Activated T-helper 17 cell treated with anti-CD3 and anti-CD28 coated beads, Interleukin-2, amount 50 U/mL, for 72 hours (primary cell): ENCODE data around the gene AGBL1. TPM values are rescaled to one million over a fixed set of nuclear protein-coding genes. Genes with fewer than 3 reads are reported as not detected.

Experiments
- ATAC-seq: fragments of 150-1000 bp; cut with Tn5 transposase; replicated peaks from 2 replicates; pipeline ENCODE4 v1.10.0; 2021; ENCODE audit warnings: mild to moderate bottlenecking, moderate library complexity
- H3K27ac Mint-ChIP-seq: one replicate; pipeline ENCODE4 v1.8.0; 2022; ENCODE audit warnings: mixed read lengths
- H3K27me3 Mint-ChIP-seq: one replicate; pipeline ENCODE4 v1.8.0; 2022; ENCODE audit warnings: mixed read lengths
- H3K36me3 Mint-ChIP-seq: one replicate; pipeline ENCODE4 v1.8.0; 2022; ENCODE audit warnings: low read depth, mild to moderate bottlenecking, mixed read lengths
- H3K4me1 Mint-ChIP-seq: one replicate; pipeline ENCODE4 v1.8.0; 2022; ENCODE audit warnings: mixed read lengths
- H3K4me3 Mint-ChIP-seq: one replicate; pipeline ENCODE4 v1.8.0; 2022; ENCODE audit warnings: mild to moderate bottlenecking, mixed read lengths
- H3K9me3 Mint-ChIP-seq: one replicate; pipeline ENCODE4 v1.8.0; 2022; ENCODE audit warnings: mixed read lengths
- total RNA-seq, 2 donors: library from RNA; stranded (reverse); gene quantifications; one replicate each; pipeline ENCODE4 v1.2.3, GENCODE V29; 2022

The AGBL1 gene
- total RNA-seq, 2 donors from 2014 or later, result 0.19 TPM; not detected in 1

GRCh38 chr15:86942285-86942684, 862.6 kb downstream of the AGBL1 start:
- Mint-ChIP-seq H3K36me3 (no peaks in the 10 kb centered on the region), H3K4me1 (no peaks in the 10 kb centered on the region), H3K27ac (no peak overlapping the region), H3K9me3 (no peaks in the 10 kb centered on the region), H3K4me3 (no peak overlapping the region), H3K27me3 (peaks cover 15% of the 10 kb centered on the region)
- peak; percentile 53 for ATAC-seq

GRCh38 chr15:86948719-86949118, 869.0 kb downstream of the AGBL1 start:
- H3K36me3 Mint-ChIP-seq, result no peaks in the 10 kb centered on the region
- no peaks in the 10 kb centered on the region for H3K9me3 Mint-ChIP-seq
- H3K4me3 Mint-ChIP-seq, result no peak overlapping the region
- H3K27ac Mint-ChIP-seq, result no peak overlapping the region
- H3K4me1 Mint-ChIP-seq, result no peaks in the 10 kb centered on the region
- peaks cover 8% of the 10 kb centered on the region for H3K27me3 Mint-ChIP-seq
- no peak for ATAC-seq

GRCh38 chr15:86959254-86959653, 879.6 kb downstream of the AGBL1 start:
- no peak overlapping the region for H3K4me3 Mint-ChIP-seq
- ATAC-seq, result no peak
- H3K9me3 Mint-ChIP-seq, result no peaks in the 10 kb centered on the region

GRCh38 chr15:86961669-86962068, 882.0 kb downstream of the AGBL1 start:
- Mint-ChIP-seq H3K9me3 (no peaks in the 10 kb centered on the region), H3K27ac (no peak overlapping the region), H3K36me3 (no peaks in the 10 kb centered on the region), H3K27me3 (peaks cover 3% of the 10 kb centered on the region), H3K4me3 (no peak overlapping the region), H3K4me1 (no peaks in the 10 kb centered on the region)
- no peak for ATAC-seq

More at GRCh38 chr15:86959254-86959653, 879.6 kb downstream of the AGBL1 start:
- no peak overlapping the region for H3K27ac Mint-ChIP-seq
- H3K36me3 Mint-ChIP-seq, result no peaks in the 10 kb centered on the region
- peaks cover 6% of the 10 kb centered on the region for H3K27me3 Mint-ChIP-seq
- H3K4me1 Mint-ChIP-seq, result no peaks in the 10 kb centered on the region

- H3K4me3 Mint-ChIP-seq, result no peak overlapping the region
- H3K9me3 Mint-ChIP-seq, result no peaks in the 10 kb centered on the region
- H3K27me3 Mint-ChIP-seq, result peaks cover 3% of the 10 kb centered on the region
- no peaks in the 10 kb centered on the region for H3K4me1 Mint-ChIP-seq
- no peak for ATAC-seq
- H3K36me3 Mint-ChIP-seq, result no peaks in the 10 kb centered on the region
- no peak overlapping the region for H3K27ac Mint-ChIP-seq
Measured at GRCh38 chr15:86964271-86964670, 884.6 kb downstream of the AGBL1 start.

- Mint-ChIP-seq H3K27me3 (peaks cover 3% of the 10 kb centered on the region), H3K4me1 (no peaks in the 10 kb centered on the region), H3K36me3 (no peaks in the 10 kb centered on the region), H3K27ac (no peak overlapping the region), H3K4me3 (no peak overlapping the region), H3K9me3 (peaks cover 3% of the 10 kb centered on the region)
- ATAC-seq, result no peak
Measured at GRCh38 chr15:86968244-86968643, 888.6 kb downstream of the AGBL1 start.

- Mint-ChIP-seq H3K27me3 (peaks cover 3% of the 10 kb centered on the region), H3K27ac (no peak overlapping the region), H3K36me3 (no peaks in the 10 kb centered on the region), H3K9me3 (peaks cover 3% of the 10 kb centered on the region), H3K4me3 (no peak overlapping the region), H3K4me1 (no peaks in the 10 kb centered on the region)
- ATAC-seq, result no peak
Measured at GRCh38 chr15:86969364-86969763, 889.7 kb downstream of the AGBL1 start.

GRCh38 chr15:86973284-86973844, 893.7 kb downstream of the AGBL1 start:
- H3K9me3 Mint-ChIP-seq, result peaks cover 3% of the 10 kb centered on the region
- no peak overlapping the region for H3K4me3 Mint-ChIP-seq
- H3K36me3 Mint-ChIP-seq, result no peaks in the 10 kb centered on the region
- H3K4me1 Mint-ChIP-seq, result no peaks in the 10 kb centered on the region
- H3K27me3 Mint-ChIP-seq, result peaks cover 3% of the 10 kb centered on the region
- ATAC-seq, result no peak
- H3K27ac Mint-ChIP-seq, result no peak overlapping the region

GRCh38 chr15:86988033-86988432, 908.4 kb downstream of the AGBL1 start:
- Mint-ChIP-seq H3K27me3 (peaks cover 7% of the 10 kb centered on the region), H3K36me3 (no peaks in the 10 kb centered on the region), H3K4me1 (no peaks in the 10 kb centered on the region), H3K27ac (no peak overlapping the region), H3K9me3 (no peaks in the 10 kb centered on the region), H3K4me3 (no peak overlapping the region)
- no peak for ATAC-seq

GRCh38 chr15:87021751-87022150, 942.1 kb downstream of the AGBL1 start:
- Mint-ChIP-seq H3K36me3 (no peaks in the 10 kb centered on the region), H3K4me3 (no peak overlapping the region), H3K27ac (no peak overlapping the region), H3K9me3 (peaks cover 12% of the 10 kb centered on the region), H3K27me3 (peaks cover 24% of the 10 kb centered on the region), H3K4me1 (no peaks in the 10 kb centered on the region)
- no peak for ATAC-seq

- H3K9me3 Mint-ChIP-seq, result no peaks in the 10 kb centered on the region
- H3K4me1 Mint-ChIP-seq, result no peaks in the 10 kb centered on the region
- ATAC-seq, result no peak
- no peak overlapping the region for H3K4me3 Mint-ChIP-seq
- H3K36me3 Mint-ChIP-seq, result no peaks in the 10 kb centered on the region
- H3K27ac Mint-ChIP-seq, result no peak overlapping the region
- H3K27me3 Mint-ChIP-seq, result no peaks in the 10 kb centered on the region
Measured at GRCh38 chr15:87031540-87032230, 952.0 kb downstream of the AGBL1 start.

GRCh38 chr15:87032295-87032694, 952.6 kb downstream of the AGBL1 start:
- H3K27ac Mint-ChIP-seq, result no peak overlapping the region
- H3K27me3 Mint-ChIP-seq, result no peaks in the 10 kb centered on the region
- no peaks in the 10 kb centered on the region for H3K9me3 Mint-ChIP-seq
- no peaks in the 10 kb centered on the region for H3K4me1 Mint-ChIP-seq
- no peak for ATAC-seq
- no peak overlapping the region for H3K4me3 Mint-ChIP-seq
- no peaks in the 10 kb centered on the region for H3K36me3 Mint-ChIP-seq

GRCh38 chr15:87033056-87033455, 953.4 kb downstream of the AGBL1 start:
- no peaks in the 10 kb centered on the region for H3K4me1 Mint-ChIP-seq
- no peak overlapping the region for H3K4me3 Mint-ChIP-seq
- H3K36me3 Mint-ChIP-seq, result no peaks in the 10 kb centered on the region
- peaks cover 2% of the 10 kb centered on the region for H3K27me3 Mint-ChIP-seq
- H3K9me3 Mint-ChIP-seq, result no peaks in the 10 kb centered on the region
- H3K27ac Mint-ChIP-seq, result no peak overlapping the region
- ATAC-seq, result no peak

GRCh38 chr15:87034886-87035285, 955.2 kb downstream of the AGBL1 start:
- ATAC-seq, result no peak
- Mint-ChIP-seq H3K27me3 (peaks cover 4% of the 10 kb centered on the region), H3K27ac (no peak overlapping the region), H3K4me1 (no peaks in the 10 kb centered on the region), H3K4me3 (no peak overlapping the region), H3K36me3 (no peaks in the 10 kb centered on the region), H3K9me3 (no peaks in the 10 kb centered on the region)

GRCh38 chr15:87038404-87038803, 958.7 kb downstream of the AGBL1 start:
- H3K4me1 Mint-ChIP-seq, result no peaks in the 10 kb centered on the region
- no peak overlapping the region for H3K27ac Mint-ChIP-seq
- H3K4me3 Mint-ChIP-seq, result no peak overlapping the region
- H3K27me3 Mint-ChIP-seq, result peaks cover 4% of the 10 kb centered on the region
- H3K9me3 Mint-ChIP-seq, result no peaks in the 10 kb centered on the region
- ATAC-seq, result no peak
- no peaks in the 10 kb centered on the region for H3K36me3 Mint-ChIP-seq
